Smooth muscle cell (in vitro differentiated cells): ENCODE data around the gene ATP8A2. TPM values are rescaled to one million over a fixed set of nuclear protein-coding genes. Genes with fewer than 3 reads are reported as not detected.

Experiments
- DNase-seq: peaks from one replicate; lab custom pipeline; 2025; ENCODE audit not compliant: unreplicated experiment; lab: John Stamatoyannopoulos, UW
- H2AFZ ChIP-seq: fragments of 200-600 bp; sonication (generic); 2 replicates; pipeline ENCODE4 v1.6.0; 2016; ENCODE audit warnings: antibody characterized with exemption, low read depth, mild to moderate bottlenecking
- H3F3A ChIP-seq: fragments of 200-600 bp; sonication (generic); 2 replicates; pipeline ENCODE4 v1.6.0; 2017; ENCODE audit warnings: antibody characterized with exemption, low read depth
- H3K27ac ChIP-seq: fragments of 200-600 bp; sonication (generic); 2 replicates; pipeline ENCODE4 v1.5.1; 2016; ENCODE audit warnings: low read depth, mild to moderate bottlenecking
- H3K27me3 ChIP-seq: fragments of 200-600 bp; sonication (generic); 2 replicates; pipeline ENCODE4 v1.6.1; 2016; ENCODE audit warnings: low read depth, mild to moderate bottlenecking
- H3K36me3 ChIP-seq: fragments of 200-600 bp; sonication (generic); 2 replicates; pipeline ENCODE4 v1.5.1; 2016; ENCODE audit warnings: low read depth
- H3K4me1 ChIP-seq: fragments of 200-600 bp; sonication (generic); 2 replicates; pipeline ENCODE4 v1.5.1; 2016; ENCODE audit warnings: low read depth
- H3K4me2 ChIP-seq: fragments of 200-600 bp; sonication (generic); 2 replicates; pipeline ENCODE4 v1.6.0; 2016; ENCODE audit warnings: mild to moderate bottlenecking
- H3K4me3 ChIP-seq: fragments of 200-600 bp; sonication (generic); 2 replicates; pipeline ENCODE4 v1.5.1; 2016; ENCODE audit warnings: mild to moderate bottlenecking
- H3K79me2 ChIP-seq: fragments of 200-600 bp; sonication (generic); 2 replicates; pipeline ENCODE4 v1.6.0; 2016; ENCODE audit warnings: low read depth, mild to moderate bottlenecking
- H3K9ac ChIP-seq: fragments of 200-600 bp; sonication (generic); 2 replicates; pipeline ENCODE4 v1.6.0; 2016; ENCODE audit warnings: low read depth
- H3K9me3 ChIP-seq: fragments of 200-600 bp; sonication (generic); replicated peaks from 2 replicates; pipeline ENCODE4 v1.5.1; 2016; ENCODE audit warnings: low read depth
- H4K20me1 ChIP-seq: fragments of 200-600 bp; sonication (generic); 2 replicates; pipeline ENCODE4 v1.6.0; 2016; ENCODE audit warnings: low read depth
- WGBS: methylation state at CpG from one replicate; pipeline ENCODE4 v1.1.7; 2016; ENCODE audit warnings: low lambda C conversion rate; 5-methylcytosine and 5-hydroxymethylcytosine counted together
- polyA plus RNA-seq: library from polyadenylated mRNA; unstranded; fragments of >200 nt; fragmentation: Nextera tagmentation; extraction: Ambion mirVana; gene quantifications from 2 replicates; pipeline ENCODE4 v1.2.1, GENCODE V29; 2016
- total RNA-seq: library from RNA; depleted of rRNA; stranded (reverse); fragments of >200 nt; gene quantifications from 2 replicates; pipeline ENCODE4 v1.2.3, GENCODE V29; 2014
- TF ChIP-seq, protein P1 (sequence below): fragments of 200-600 bp; sonication (generic); IDR thresholded peaks from 2 replicates; pipeline ENCODE4 v1.5.1; 2017; ENCODE audit warnings: borderline replicate concordance, mild to moderate bottlenecking, antibody characterized with exemption; ENCODE audit not compliant: insufficient read depth, poor library complexity, severe bottlenecking

Gene ATP8A2
- total and polyA plus RNA-seq, 2 experiments from 2014 or later: under 0.01 to 0.06 TPM

DNA sequence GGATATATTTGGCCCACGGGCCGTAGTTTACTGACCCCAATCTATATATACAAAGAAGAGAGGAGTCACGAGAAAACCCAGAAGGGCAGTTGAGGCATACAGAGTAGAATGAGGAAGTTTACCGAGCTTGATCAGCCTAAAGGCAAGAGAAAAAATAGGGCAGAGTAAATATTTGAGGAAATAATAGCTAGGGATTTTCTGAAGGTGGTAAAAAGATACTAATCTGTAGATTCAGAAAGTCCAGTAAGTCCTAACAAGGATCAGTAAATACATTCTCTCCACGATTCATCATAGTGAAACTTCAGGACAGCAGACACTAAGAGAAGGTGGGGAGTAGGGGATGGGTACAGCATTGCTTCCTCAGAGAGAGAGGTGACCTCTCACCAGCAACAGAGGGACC, 248.1 kb downstream of the ATP8A2 start:
- no peak for DNase-seq
- no peaks in the 10 kb centered on the region for H3K27me3 ChIP-seq
- no peaks in the 10 kb centered on the region for H3K79me2 ChIP-seq
- no peaks in the 10 kb centered on the region for H3K4me1 ChIP-seq
- no peaks in the 10 kb centered on the region for H3K9me3 ChIP-seq
- TF ChIP-seq, protein P1, sequence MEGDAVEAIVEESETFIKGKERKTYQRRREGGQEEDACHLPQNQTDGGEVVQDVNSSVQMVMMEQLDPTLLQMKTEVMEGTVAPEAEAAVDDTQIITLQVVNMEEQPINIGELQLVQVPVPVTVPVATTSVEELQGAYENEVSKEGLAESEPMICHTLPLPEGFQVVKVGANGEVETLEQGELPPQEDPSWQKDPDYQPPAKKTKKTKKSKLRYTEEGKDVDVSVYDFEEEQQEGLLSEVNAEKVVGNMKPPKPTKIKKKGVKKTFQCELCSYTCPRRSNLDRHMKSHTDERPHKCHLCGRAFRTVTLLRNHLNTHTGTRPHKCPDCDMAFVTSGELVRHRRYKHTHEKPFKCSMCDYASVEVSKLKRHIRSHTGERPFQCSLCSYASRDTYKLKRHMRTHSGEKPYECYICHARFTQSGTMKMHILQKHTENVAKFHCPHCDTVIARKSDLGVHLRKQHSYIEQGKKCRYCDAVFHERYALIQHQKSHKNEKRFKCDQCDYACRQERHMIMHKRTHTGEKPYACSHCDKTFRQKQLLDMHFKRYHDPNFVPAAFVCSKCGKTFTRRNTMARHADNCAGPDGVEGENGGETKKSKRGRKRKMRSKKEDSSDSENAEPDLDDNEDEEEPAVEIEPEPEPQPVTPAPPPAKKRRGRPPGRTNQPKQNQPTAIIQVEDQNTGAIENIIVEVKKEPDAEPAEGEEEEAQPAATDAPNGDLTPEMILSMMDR: no peak
- H2AFZ ChIP-seq: no peak overlapping the region
- H3F3A ChIP-seq: no peaks in the 10 kb centered on the region
- H3K27ac ChIP-seq: no peak overlapping the region
- no peak overlapping the region for H3K4me3 ChIP-seq
- 87% methylated on average over 5 of the region's 5 CpGs for WGBS
- H3K9ac ChIP-seq: no peak overlapping the region
- H3K4me2 ChIP-seq: no peak overlapping the region
- no peaks in the 10 kb centered on the region for H3K36me3 ChIP-seq
- H4K20me1 ChIP-seq: no peaks in the 10 kb centered on the region

DNA sequence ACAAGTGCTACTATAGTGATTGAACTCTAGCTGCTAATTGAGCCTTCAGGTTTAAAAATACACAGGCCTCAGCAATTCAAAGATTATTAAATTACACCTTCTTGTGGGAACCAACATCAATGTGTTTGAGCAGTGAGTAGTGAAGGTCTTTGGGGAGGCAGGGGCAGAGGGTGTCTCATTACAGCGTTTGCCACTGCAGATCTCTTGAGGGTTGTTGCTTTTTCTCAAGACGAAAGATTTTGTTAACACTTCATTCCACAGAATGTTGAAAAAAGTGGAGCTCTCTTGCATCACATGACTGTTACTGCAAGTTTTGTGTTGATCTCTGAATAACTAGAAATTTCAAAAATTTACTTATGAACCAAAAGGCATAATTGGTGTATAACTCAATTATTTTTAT, 253.6 kb downstream of the ATP8A2 start:
- peaks cover 10% of the 10 kb centered on the region for H3K4me1 ChIP-seq
- H3K27ac ChIP-seq: no peak overlapping the region
- H3K27me3 ChIP-seq: no peaks in the 10 kb centered on the region
- no peaks in the 10 kb centered on the region for H3K36me3 ChIP-seq
- H3K9ac ChIP-seq: no peak overlapping the region
- H3K4me3 ChIP-seq: no peak overlapping the region
- H3K79me2 ChIP-seq: no peaks in the 10 kb centered on the region
- H3K4me2 ChIP-seq: no peak overlapping the region
- no peak for DNase-seq
- H4K20me1 ChIP-seq: no peaks in the 10 kb centered on the region
- 93% methylated on average over 2 of the region's 2 CpGs for WGBS
- TF ChIP-seq, protein P1: no peak
- H2AFZ ChIP-seq: no peak overlapping the region
- no peaks in the 10 kb centered on the region for H3F3A ChIP-seq
- H3K9me3 ChIP-seq: no peaks in the 10 kb centered on the region

DNA sequence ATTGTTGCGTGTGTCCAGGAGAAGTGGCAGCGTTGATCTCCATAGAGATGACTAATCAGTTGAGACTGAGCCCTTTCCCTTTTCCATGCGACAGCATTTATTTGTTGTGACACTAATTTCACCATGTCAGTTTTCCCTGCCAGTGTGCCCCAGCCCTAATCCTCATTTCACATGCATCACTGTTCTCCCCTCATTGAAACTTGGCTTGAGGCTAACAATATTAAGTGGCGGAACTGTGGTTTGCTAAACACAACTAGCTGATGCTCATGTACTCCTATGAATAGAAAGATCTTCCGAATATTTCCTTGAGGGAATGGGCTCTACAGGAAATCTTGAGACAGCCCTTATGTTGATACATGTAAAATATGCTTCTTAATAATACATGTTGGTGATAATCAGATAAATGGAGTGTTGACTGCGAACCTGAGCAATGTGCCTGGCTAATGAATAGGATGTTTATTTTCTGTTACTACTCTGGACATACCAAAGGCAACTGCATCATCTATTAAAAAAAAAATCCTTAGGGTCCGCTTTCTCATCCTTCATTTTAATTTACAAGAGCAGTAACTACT, 258.6 kb downstream of the ATP8A2 start:
- H3K79me2 ChIP-seq: no peaks in the 10 kb centered on the region
- no peak overlapping the region for H3K27ac ChIP-seq
- H3K9ac ChIP-seq: no peak overlapping the region
- 74% methylated on average over 7 of the region's 7 CpGs for WGBS
- H3F3A ChIP-seq: no peaks in the 10 kb centered on the region
- TF ChIP-seq, protein P1: no peak
- H4K20me1 ChIP-seq: no peaks in the 10 kb centered on the region
- no peaks in the 10 kb centered on the region for H3K27me3 ChIP-seq
- H3K4me3 ChIP-seq: no peak overlapping the region
- H3K4me2 ChIP-seq: no peak overlapping the region
- H3K9me3 ChIP-seq: no peaks in the 10 kb centered on the region
- H2AFZ ChIP-seq: no peak overlapping the region
- no peak for DNase-seq
- no peaks in the 10 kb centered on the region for H3K36me3 ChIP-seq
- H3K4me1 ChIP-seq: peaks cover 41% of the 10 kb centered on the region
